Measurements from ENCODE around the gene BARX1. TPM values are rescaled to one million over a fixed set of nuclear protein-coding genes. Genes with fewer than 3 reads are reported as not detected.

Gene BARX1
- total and polyA plus RNA-seq, 10 of the 15 experiments (the other 5 are each of a cell fraction or from before 2014, with no cell fraction given), result not detected

- TF ChIP-seq ZNF687 (IDR thresholded peaks at IDR 0.05) (no peak), ZNF592 (IDR thresholded peaks at IDR 0.05) (no peak), PKNOX1 (IDR thresholded peaks at IDR 0.05) (no peak), ELK1 (IDR thresholded peaks at IDR 0.05; ENCODE audit: low read depth, low read length) (no peak), ZSCAN29 (IDR thresholded peaks at IDR 0.05) (no peak), RFX5 (IDR thresholded peaks at IDR 0.05; ENCODE audit: low read depth, low read length) (no peak)
These were observed 39.0 kb upstream of the BARX1 start (continued) for GRCh38 chr9:93994132-93994531.
